ENCODE results near the gene ZNF197.
"Not testable (repeated sequence)": the region's sequence is repeated elsewhere in the genome, so short reads cannot be mapped to it uniquely, and the experiment has no call there.

ZNF197 gene

GRCh38 chr3:44665173-44665572, 40.3 kb downstream of the ZNF197 start:
- DNase-seq = no peak

- no peak for DNase-seq
Observed at GRCh38 chr3:44666346-44666745, 41.5 kb downstream of the ZNF197 start.

GRCh38 chr3:44669760-44670159, 44.9 kb downstream of the ZNF197 start:
- no peak for DNase-seq

- not testable (repeated sequence) for DNase-seq
Observed at GRCh38 chr3:44673466-44673865, 48.6 kb downstream of the ZNF197 start.

GRCh38 chr3:44674211-44674610, 49.4 kb downstream of the ZNF197 start:
- DNase-seq = no peak

GRCh38 chr3:44678480-44679116, 53.8 kb downstream of the ZNF197 start:
- DNase-seq = no peak

- no peak for DNase-seq
Observed at GRCh38 chr3:44680921-44681455, 56.2 kb downstream of the ZNF197 start.

GRCh38 chr3:44682182-44682896, 57.5 kb downstream of the ZNF197 start:
- DNase-seq = no peak

GRCh38 chr3:44685128-44685800, 60.4 kb downstream of the ZNF197 start:
- DNase-seq = peak; percentile 13

- DNase-seq = no peak
Observed at GRCh38 chr3:44687898-44688297, 63.1 kb downstream of the ZNF197 start.
